Activated T-helper 1 cell treated with anti-CD3 and anti-CD28 coated beads, Interleukin-2, amount 50 U/mL, for 16 hours (primary cell): ENCODE results near the gene MYO10.

ENCODE experiments used
- DNase-seq, 2 donors: peaks; one replicate each; pipeline ENCODE4 v3.0.0-alpha.2; 2020; ENCODE audit warnings: low read depth in 1 of 2, low spot score in 1 of 2

The MYO10 gene

GRCh38 chr5:16639206-16639605 is 296.9 kb downstream of the MYO10 start:
- no peak for DNase-seq

GRCh38 chr5:16628376-16628775 is 307.7 kb downstream of the MYO10 start:
- no peak for DNase-seq

GRCh38 chr5:16626696-16627264 is 309.3 kb downstream of the MYO10 start:
- no peak for DNase-seq

- no peak for DNase-seq
Measured at GRCh38 chr5:16625096-16625495, 311.0 kb downstream of the MYO10 start.

- no peak for DNase-seq
Measured at GRCh38 chr5:16619136-16619535, 317.0 kb downstream of the MYO10 start.

GRCh38 chr5:16618138-16618897 is 317.8 kb downstream of the MYO10 start:
- no peak for DNase-seq

- peak in 1 of 2 donors; percentile 18 for DNase-seq
Measured at GRCh38 chr5:16617274-16617968, 318.7 kb downstream of the MYO10 start.

GRCh38 chr5:16616536-16617273 is 319.4 kb downstream of the MYO10 start, which contains the start of gene RETREG1:
Gene RETREG1, minus strand, starts transcription at chr5:16616997. Its CDS starts 26 bp downstream, at chr5:16616971.
- peak; percentile 65 to 76 for DNase-seq

GRCh38 chr5:16615741-16616535 is 320.1 kb downstream of the MYO10 start:
- DNase-seq: no peak

- DNase-seq: no peak
Measured at GRCh38 chr5:16612007-16612406, 324.1 kb downstream of the MYO10 start.
